HTR-8/SVneo (cell line): ENCODE measurements around the gene PPP6R1.

Experiments
- DNase-seq: peaks from one replicate; pipeline ENCODE4 v3.0.0; 2011; ENCODE audit warnings: low spot score, mixed read lengths; ENCODE audit not compliant: insufficient read length
- FAIRE-seq: peaks from 2 replicates; lab custom pipeline; 2011; peaks lifted over from hg19 to GRCh38; lab: Jason Lieb, UNC

PPP6R1 gene

GRCh38 chr19:55283548-55284377 is 24.9 kb upstream of the PPP6R1 start, which contains the start of gene BRSK1:
BRSK1 (plus strand) TSS chr19:55283997; CDS start chr19:55284443, 446 bp downstream.
- DNase-seq (peak; percentile 78), FAIRE-seq (no peak)

DNA sequence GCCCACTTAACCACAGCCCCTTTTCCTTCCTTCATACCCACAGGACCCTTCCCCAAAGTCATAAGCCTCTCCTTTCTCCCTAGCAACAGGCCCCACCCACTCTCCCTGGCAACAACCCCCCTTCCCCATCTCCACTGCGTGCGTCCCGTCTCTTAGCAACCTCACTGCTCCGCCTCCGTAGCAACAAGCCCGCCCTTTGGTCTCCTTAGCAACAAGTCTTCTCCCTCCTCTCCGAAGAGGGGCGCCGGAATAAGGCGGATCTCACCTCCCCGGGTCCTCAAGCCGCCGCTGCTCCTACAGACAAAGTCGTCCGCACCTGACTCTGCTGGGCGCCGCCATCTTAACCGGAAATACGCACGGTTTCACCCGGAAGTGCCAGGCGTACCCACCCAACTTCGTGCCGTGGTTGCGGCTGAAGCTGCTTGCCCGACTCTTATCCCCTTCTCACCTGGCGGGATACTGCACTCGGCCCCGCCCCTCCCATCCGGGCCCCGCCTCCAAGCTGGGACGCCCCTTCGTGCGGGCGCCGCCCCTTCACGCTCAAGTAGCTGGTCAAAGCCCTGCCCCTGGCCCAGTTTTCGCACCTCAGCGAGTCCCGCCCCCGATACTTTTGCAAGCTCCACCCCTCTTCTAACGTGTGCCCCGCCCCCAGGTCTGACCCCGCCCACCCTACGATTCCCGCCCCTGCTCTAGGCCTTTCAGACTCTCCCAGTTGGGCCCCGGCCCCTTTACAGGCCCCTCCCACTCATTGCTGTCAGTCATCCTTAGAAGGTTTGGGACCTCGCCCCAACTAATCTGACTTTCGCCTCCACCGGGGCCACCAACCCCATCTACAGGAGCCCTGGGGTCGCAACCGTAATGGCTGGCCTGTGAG is 21.2 kb upstream of the PPP6R1 start, which contains the start of gene HSPBP1:
HSPBP1 (minus strand) TSS at position 341 of the 874 bp plus-strand sequence. CDS start 502 bp downstream, outside the sequence.
- FAIRE-seq = peak; percentile 97
- peak; percentile 95 for DNase-seq

DNA sequence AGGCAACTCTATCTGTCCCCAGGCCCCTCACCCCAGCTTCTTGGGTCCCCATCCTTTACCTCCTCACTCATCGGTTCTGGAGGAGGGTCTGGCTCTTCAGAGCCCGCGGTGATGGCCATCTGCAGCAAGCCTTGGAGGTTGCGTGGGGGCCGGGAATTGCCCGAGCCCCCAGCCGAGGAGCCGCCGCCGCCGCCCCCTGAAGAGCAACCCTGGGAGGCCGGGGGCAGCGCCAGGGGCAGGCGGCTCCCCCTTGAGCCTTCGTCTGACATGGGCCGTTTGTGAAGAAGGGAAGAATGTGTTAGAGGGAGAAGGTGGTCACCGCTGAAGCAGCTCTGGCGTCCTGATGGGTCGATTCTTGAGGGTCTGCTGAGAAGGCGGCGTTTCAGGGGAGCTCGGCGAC is 20.5 kb upstream of the PPP6R1 start:
- FAIRE-seq = no peak
- no peak for DNase-seq

DNA sequence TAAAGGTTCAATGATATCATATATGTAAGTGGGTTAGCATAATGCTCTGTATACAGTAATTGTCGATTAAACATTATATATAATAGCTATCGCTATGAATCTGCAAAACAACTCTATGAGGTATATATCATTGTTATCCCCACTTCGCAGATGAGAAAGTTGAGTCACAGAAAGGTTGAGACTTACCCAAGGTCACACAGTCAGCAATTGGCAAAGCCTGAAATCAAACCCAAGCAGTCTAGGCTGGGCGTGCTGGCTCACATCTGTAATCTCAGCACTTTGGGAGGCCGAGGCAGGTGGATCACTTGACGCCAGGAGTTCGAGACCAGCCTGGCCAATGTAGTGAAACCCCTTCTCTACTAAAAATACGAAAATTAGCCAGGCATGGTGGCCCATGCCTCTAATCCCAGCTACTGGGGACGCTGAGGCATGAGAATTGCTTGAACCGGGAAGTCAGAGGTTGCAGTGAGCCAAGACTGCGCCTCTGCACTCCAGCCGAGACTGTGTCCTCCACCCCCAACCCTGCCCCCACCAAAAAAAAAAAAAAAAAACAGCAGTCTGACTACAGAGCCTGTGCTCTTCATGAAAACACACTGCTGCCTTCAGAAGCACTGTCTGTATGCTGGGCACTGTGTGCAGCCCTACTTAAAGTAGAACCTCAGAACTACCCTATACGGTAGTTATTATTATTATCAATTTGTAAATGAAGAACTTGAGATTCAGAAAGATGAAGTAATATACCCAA is 19.7 kb upstream of the PPP6R1 start:
- DNase-seq (no peak), FAIRE-seq (no peak)

DNA sequence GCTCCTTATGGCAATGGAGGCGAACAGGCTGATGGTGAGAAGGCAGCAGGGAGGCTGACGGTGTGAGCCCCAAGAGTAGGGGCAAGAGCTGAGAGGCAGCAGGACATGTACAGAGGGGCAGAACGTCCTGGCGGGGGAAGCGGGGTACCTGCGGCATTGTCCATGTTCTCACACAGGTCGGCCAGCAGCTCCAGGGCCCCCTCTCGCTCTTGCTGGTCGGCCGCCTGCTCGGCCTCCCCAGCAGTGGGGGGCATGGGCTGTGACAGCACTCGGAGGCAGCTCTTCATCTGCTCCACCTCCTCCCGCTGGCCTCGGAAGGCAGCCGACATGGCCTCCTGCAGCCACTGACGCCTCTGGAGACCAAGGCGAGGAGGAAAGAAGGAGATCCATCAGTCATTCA is 18.7 kb upstream of the PPP6R1 start:
- no peak for FAIRE-seq
- no peak for DNase-seq

GRCh38 chr19:55276720-55277430 is 18.1 kb upstream of the PPP6R1 start:
- DNase-seq (no peak), FAIRE-seq (no peak)

DNA sequence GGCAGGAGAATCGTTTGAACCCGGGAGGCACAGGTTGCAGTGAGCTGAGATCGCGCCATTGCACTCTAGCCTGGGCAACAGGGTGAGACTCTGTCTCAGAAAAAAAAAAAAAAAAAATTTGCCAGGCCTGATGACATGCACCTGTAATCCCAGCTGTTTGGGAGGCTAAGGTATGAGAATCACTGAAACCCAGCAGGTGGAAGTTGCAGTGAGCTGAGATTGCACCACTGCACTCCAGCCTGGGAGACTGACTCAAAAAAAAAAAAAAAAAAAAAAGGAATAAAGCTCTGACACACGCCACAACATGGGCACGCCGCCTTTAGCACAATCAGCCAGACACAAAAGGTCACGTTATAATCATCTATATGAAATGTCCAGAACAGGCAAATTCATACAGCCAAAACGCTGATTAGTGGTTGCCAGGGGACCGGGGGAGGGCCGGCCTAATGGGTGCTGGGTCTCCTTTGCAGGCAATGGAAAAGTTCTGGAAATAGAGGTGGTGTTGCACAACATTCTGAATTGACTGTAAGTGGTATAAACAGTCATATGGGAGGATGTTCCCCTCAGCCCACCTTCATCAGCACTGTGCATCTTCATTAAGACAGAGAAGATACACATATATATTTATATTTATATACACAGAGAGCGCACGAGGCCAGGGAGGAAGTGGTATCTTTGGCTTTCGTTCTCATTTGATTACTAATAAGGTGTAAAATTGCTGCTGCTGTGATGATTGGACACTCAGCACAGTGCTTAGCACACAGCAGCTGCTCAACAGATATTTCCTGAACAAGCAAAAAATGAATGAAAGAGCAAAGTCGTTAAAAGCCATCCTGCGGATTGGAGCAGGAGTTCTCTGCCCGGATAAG is 17.3 kb upstream of the PPP6R1 start:
- DNase-seq = no peak

GRCh38 chr19:55273978-55274707 is 15.3 kb upstream of the PPP6R1 start:
- DNase-seq (no peak), FAIRE-seq (no peak)

More for the DNA sequence above, 17.3 kb upstream of the PPP6R1 start:
- FAIRE-seq = no peak

DNA sequence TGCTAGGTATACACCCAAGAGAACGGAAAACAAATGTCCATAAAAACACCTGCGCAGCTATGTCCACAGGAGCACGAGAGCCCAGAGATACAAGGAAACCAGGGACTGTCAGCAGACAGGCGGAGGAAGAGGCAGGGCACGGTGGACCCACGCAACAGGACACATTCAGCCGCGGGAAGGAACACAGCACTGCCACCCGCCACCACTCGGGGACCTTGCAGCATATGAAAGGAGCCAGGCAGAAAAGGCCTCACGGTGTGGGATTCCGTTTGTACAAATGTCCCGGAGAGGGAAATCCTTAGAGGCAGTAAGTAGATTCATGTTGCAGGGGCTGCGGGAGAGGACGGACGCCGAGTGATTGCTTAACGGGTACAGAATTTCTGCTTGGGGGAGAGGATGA is 13.3 kb upstream of the PPP6R1 start:
- FAIRE-seq (no peak), DNase-seq (no peak)

- DNase-seq (no peak), FAIRE-seq (peak; percentile 95)
Measured at GRCh38 chr19:55270172-55270942, 11.5 kb upstream of the PPP6R1 start.

GRCh38 chr19:55269299-55269698 is 10.5 kb upstream of the PPP6R1 start:
- FAIRE-seq = no peak

GRCh38 chr19:55266840-55267239 is 8.0 kb upstream of the PPP6R1 start:
- FAIRE-seq (no peak), DNase-seq (no peak)

More at GRCh38 chr19:55269299-55269698, 10.5 kb upstream of the PPP6R1 start:
- no peak for DNase-seq

GRCh38 chr19:55266404-55266803 is 7.6 kb upstream of the PPP6R1 start:
- peak; percentile 100 for FAIRE-seq
- no peak for DNase-seq

DNA sequence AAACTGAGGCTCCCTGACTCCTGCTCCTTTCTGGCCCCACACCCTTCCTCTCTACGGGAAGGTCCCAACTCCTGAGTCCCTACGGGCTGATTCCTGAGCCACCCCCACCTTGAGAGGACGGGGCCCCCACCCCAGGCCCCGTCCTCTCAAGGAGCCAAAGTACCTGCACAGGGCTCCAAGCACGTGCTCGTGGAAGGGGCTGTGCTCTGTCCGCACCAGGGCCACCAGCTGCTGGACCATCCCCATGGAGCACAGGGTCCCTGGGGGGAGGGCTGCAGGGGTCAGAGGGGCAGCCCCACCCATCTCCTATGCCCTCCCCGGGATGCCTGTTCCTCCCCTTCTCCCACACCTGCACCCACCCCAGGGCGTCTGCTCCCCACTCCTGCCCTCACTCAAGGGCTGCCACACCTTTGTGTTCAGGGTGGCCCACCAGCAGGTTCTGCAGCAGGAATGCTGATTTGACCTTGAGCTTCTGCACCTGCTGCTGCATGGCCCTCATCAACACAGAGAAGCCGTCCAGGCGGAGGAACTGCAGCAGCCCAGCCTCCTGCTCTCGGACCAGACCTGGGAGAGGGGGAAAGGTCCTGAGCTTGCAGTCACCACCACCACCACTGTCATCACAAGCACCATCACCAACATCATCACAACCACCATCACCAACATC is 7.0 kb upstream of the PPP6R1 start:
- no peak for FAIRE-seq
- no peak for DNase-seq

DNA sequence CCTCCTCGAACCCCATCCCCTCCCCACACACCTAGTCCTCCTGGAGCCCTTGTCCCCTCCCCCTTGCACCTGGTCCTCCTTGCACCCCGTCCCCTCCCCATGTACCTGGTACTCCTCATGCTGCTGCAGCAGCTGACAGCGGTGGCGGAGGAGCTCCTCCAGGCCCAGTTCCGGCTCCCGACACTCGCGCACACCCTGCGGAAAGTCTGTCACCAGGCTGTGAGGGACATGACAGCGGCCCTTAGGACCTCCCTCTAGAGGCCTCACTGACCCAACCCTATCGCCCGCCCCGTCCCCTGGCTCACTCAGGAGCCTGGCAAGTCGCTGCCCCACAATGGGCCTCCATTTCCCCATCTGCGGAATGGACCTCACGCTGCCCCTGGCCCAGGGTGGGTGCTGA is 6.4 kb upstream of the PPP6R1 start:
- no peak for FAIRE-seq

GRCh38 chr19:55264531-55264930 is 5.7 kb upstream of the PPP6R1 start:
- FAIRE-seq = no peak
- DNase-seq = no peak

More for the DNA sequence above, 6.4 kb upstream of the PPP6R1 start:
- no peak for DNase-seq

DNA sequence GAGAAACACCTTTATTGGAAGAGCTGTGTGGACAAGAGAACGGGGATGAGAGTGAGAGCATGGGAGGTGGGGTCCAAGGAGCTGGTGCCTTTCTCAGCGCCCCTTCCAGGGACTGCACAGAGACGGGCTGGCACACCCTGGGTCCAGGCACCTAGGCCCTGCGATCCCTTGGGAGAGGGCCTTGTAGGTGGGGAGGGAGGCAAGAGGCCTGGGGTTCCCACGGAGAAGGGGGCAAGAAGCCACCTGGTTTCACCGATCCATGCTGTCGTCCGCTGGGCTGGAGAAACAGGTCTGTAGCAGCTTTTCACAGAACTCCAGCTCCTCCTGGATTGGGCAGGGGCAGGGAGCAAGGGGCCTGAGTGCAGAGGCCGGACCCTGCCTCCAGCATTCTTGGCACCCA is 3.5 kb upstream of the PPP6R1 start:
- FAIRE-seq = no peak
- DNase-seq = no peak
